Gastrocnemius medialis (tissue), 4 donors: Measurements from ENCODE around the gene BBS1.

Experiments used
- CTCF ChIP-seq, 5 experiments: fragments of 450-650 bp in 3 of 5; fragments of 200-600 bp in 2 of 5; sonication (generic) in 2 of 5; IDR thresholded peaks in 4 of 5; conservative IDR thresholded peaks in 1 of 5; 1 replicate in 4 of 5; 2 replicates in 1 of 5; pipeline ENCODE4 v1.5.1; 2016 to 2019; ENCODE audit warnings: antibody characterized with exemption in 5 of 5, mild to moderate bottlenecking in 3 of 5, moderate library complexity in 3 of 5
- POLR2A ChIP-seq, 2 donors: fragments of 450-650 bp; IDR thresholded peaks; one replicate each; pipeline ENCODE4 v1.6.1; 2017; ENCODE audit warnings: antibody characterized with exemption in 2 of 2, mild to moderate bottlenecking in 2 of 2, moderate library complexity in 2 of 2

- peak in 1 of 5 experiments; percentile 20 for TF ChIP-seq CTCF (IDR thresholded peaks at IDR 0.05 in 4 of 5, conservative IDR thresholded peaks at IDR 0.05 in 1 of 5)
- TF ChIP-seq POLR2A (IDR thresholded peaks at IDR 0.05): peak in 1 of 2 donors; percentile 20
Observed at GRCh38 chr11:66510271-66510989, at the start of gene BBS1.
